Transverse colon (tissue), 4 donors: ENCODE measurements around the gene IL36A. TPM values are rescaled to one million over a fixed set of nuclear protein-coding genes. Genes with fewer than 3 reads are reported as not detected.

Source experiments
- DNase-seq: peaks from one replicate; pipeline ENCODE4 v3.0.0-alpha.2; 2019
- H3K27ac ChIP-seq, 4 donors: fragments of 200-600 bp; sonication (generic); 2 replicates each; pipeline ENCODE4 v1.5.1; 2016 to 2018; ENCODE audit warnings: inconsistent platforms in 4 of 4
- H3K27me3 ChIP-seq: fragments of 200-600 bp; sonication (generic); 2 replicates; pipeline ENCODE4 v1.5.1; 2017; ENCODE audit warnings: inconsistent platforms
- H3K36me3 ChIP-seq, 4 donors: fragments of 200-600 bp; sonication (generic); 2 replicates each; pipeline ENCODE4 v1.5.1; 2017 to 2019; ENCODE audit warnings: inconsistent platforms in 4 of 4
- H3K4me1 ChIP-seq, 4 donors: fragments of 200-600 bp; sonication (generic); 2 replicates each; pipeline ENCODE4 v1.5.1; 2017 to 2020; ENCODE audit warnings: inconsistent platforms in 4 of 4
- H3K4me3 ChIP-seq, 4 donors: fragments of 200-600 bp; sonication (generic); 1 replicate in 1 of 4; 2 replicates in 3 of 4; pipeline versions ENCODE4 v1.5.1 to v1.6.1; 2017 to 2019; ENCODE audit warnings: inconsistent platforms in 4 of 4
- H3K9me3 ChIP-seq, 2 donors: fragments of 200-600 bp; sonication (generic); 2 replicates each; pipeline ENCODE4 v1.5.1; 2017 to 2019; ENCODE audit warnings: inconsistent platforms in 2 of 2
- CTCF ChIP-seq, 5 experiments: fragments of 200-600 bp in 3 of 5; fragments of 450-650 bp in 2 of 5; sonication (generic) in 3 of 5; IDR thresholded peaks; 1 replicate in 2 of 5; 2 replicates in 3 of 5; pipeline ENCODE4 v1.5.1; 2016 to 2017; ENCODE audit warnings: antibody characterized with exemption in 5 of 5, inconsistent platforms in 3 of 5, mild to moderate bottlenecking in 2 of 5, moderate library complexity in 1 of 5
- EP300 ChIP-seq: sonication (generic); formaldehyde crosslinking; IDR thresholded peaks from one replicate; pipeline ENCODE4 v1.6.1; 2017; ENCODE audit warnings: antibody characterized with exemption, low read depth
- POLR2A ChIP-seq: fragments of 450-650 bp; IDR thresholded peaks from one replicate; pipeline ENCODE4 v1.6.1; 2016; ENCODE audit warnings: antibody characterized with exemption, mild to moderate bottlenecking, moderate library complexity
- POLR2AphosphoS5 ChIP-seq, 3 donors: sonication (generic); formaldehyde crosslinking; IDR thresholded peaks; one replicate each; pipeline ENCODE4 v1.6.1; 2016; ENCODE audit warnings: antibody characterized with exemption in 3 of 3
- WGBS, 2 donors: methylation state at CpG; one replicate each; pipeline ENCODE4 v1.1.5; 2018; ENCODE audit warnings: low coverage in 1 of 2; 5-methylcytosine and 5-hydroxymethylcytosine counted together
- in situ Hi-C, 4 donors: fragments of 200-750 bp; cut with MboI; loops; one replicate each; pipeline versions ENCODE4 v1.15.0 to v1.15.1; 2017; ENCODE audit warnings: low sequenced_read_pairs in 3 of 4, low pct_ligation_motif_present in 1 of 4, low pct_unique_long_range_greater_than_20kb in 1 of 4
- intact Hi-C: fragments of 100-400 bp; cut with DNase I; formaldehyde crosslinking; loops from one replicate; pipeline ENCODE4 v1.15.1; 2023; ENCODE audit warnings: low total_unique reads
- total RNA-seq, 4 donors: library from RNA; depleted of rRNA; stranded (reverse); fragments of >200 nt; gene quantifications; one replicate each; pipeline ENCODE4 v1.1.0, GENCODE V29; 2016

The IL36A gene
- total RNA-seq, 4 donors from 2014 or later, result not detected

GRCh38 chr2:113046465-113046864, 41.2 kb downstream of the IL36A start:
- Histone ChIP-seq H3K9me3 (no peaks in the 10 kb centered on the region), H3K27ac (no peak overlapping the region), H3K36me3 (no peaks in the 10 kb centered on the region), H3K4me1 (no peaks in the 10 kb centered on the region), H3K4me3 (no peak overlapping the region), H3K27me3 (no peaks in the 10 kb centered on the region)
- no peak for DNase-seq
- no peak for TF ChIP-seq POLR2A
- no peak for TF ChIP-seq POLR2AphosphoS5 (IDR thresholded peaks at IDR 0.05)
- no peak for TF ChIP-seq EP300
- no peak for TF ChIP-seq CTCF (IDR thresholded peaks at IDR 0.05)
- WGBS, 2 donors, result 84 to 88% methylated on average over 5 of the region's 5 CpGs
- in situ Hi-C loops, result no loop called here
- intact Hi-C loops, result no loop called here

- TF ChIP-seq POLR2A (no peak), CTCF (IDR thresholded peaks at IDR 0.05) (no peak), POLR2AphosphoS5 (IDR thresholded peaks at IDR 0.05) (no peak), EP300 (no peak)
- Histone ChIP-seq H3K27ac (no peak overlapping the region), H3K4me3 (no peak overlapping the region), H3K4me1 (no peaks in the 10 kb centered on the region), H3K27me3 (no peaks in the 10 kb centered on the region), H3K36me3 (no peaks in the 10 kb centered on the region), H3K9me3 (peaks cover 0 to 4% of the 10 kb centered on the region in 2 donors)
- in situ Hi-C loops, result no loop called here
- no peak for DNase-seq
- 90 to 91% methylated on average over 3 to 38 of the region's 38 CpGs for WGBS, 2 donors
- intact Hi-C loops, result no loop called here
These were observed 45.9 kb downstream of the IL36A start for GRCh38 chr2:113050921-113051895.

- H3K27ac ChIP-seq, result no peak within 1 kb of the TSS
- no peaks in the 10 kb centered on the region for H3K4me1 ChIP-seq
- H3K9me3 ChIP-seq, result peaks cover 0 to 4% of the 10 kb centered on the region in 2 donors
- intact Hi-C loops, result no loop called here
- in situ Hi-C loops, result no loop called here
- TF ChIP-seq EP300 (no peak), POLR2AphosphoS5 (IDR thresholded peaks at IDR 0.05) (no peak), POLR2A (no peak), CTCF (IDR thresholded peaks at IDR 0.05) (no peak)
- no peaks in the 10 kb centered on the region for H3K36me3 ChIP-seq
- DNase-seq, result no peak
- H3K27me3 ChIP-seq, result no peaks in the 10 kb centered on the region
- H3K4me3 ChIP-seq, result no peak within 1 kb of the TSS
- WGBS, 2 donors, result 61 to 68% methylated on average over 4 to 6 of the region's 6 CpGs
These were observed 47.2 kb downstream of the IL36A start, which contains the start of gene IL36B for GRCh38 chr2:113052396-113052917. IL36B (minus strand) TSS chr2:113052867.

- 77 to 81% methylated on average over 3 of the region's 3 CpGs for WGBS, 2 donors
These were observed 48.4 kb downstream of the IL36A start for GRCh38 chr2:113053666-113054065.

More at GRCh38 chr2:113053666-113054065, 48.4 kb downstream of the IL36A start:
- DNase-seq, result no peak
- peaks cover 0 to 4% of the 10 kb centered on the region in 2 donors for H3K9me3 ChIP-seq
- H3K4me3 ChIP-seq, result no peak overlapping the region
- H3K27ac ChIP-seq, result no peak overlapping the region
- H3K36me3 ChIP-seq, result no peaks in the 10 kb centered on the region
- H3K4me1 ChIP-seq, result no peaks in the 10 kb centered on the region
- intact Hi-C loops (no loop called here), in situ Hi-C loops (no loop called here)
- no peak for TF ChIP-seq POLR2AphosphoS5 (IDR thresholded peaks at IDR 0.05)
- no peak for TF ChIP-seq POLR2A
- no peak for TF ChIP-seq CTCF (IDR thresholded peaks at IDR 0.05)
- TF ChIP-seq EP300, result no peak
- no peaks in the 10 kb centered on the region for H3K27me3 ChIP-seq
